ENCODE measurements around the gene ABRACL. TPM values are rescaled to one million over a fixed set of nuclear protein-coding genes. Genes with fewer than 3 reads are reported as not detected.
A peak's percentile ranks its signal among the peaks of the same experiment; 100 is the strongest.

The ABRACL gene
- polyA plus RNA-seq, 1 donor (not counting 4 experiments of a cell fraction or from before 2014, with no cell fraction given) = 120 TPM

GRCh38 chr6:138979813-138980668 is 48.5 kb upstream of the ABRACL start:
- Histone ChIP-seq H3K9me3 (ENCODE audit: control insufficient read depth, low read depth, low read length) (no peaks in the 10 kb centered on the region), H3K9me1 (ENCODE audit: control insufficient read depth, extremely low read depth, insufficient read depth, low read length) (peaks cover 6% of the 10 kb centered on the region), H3K9ac (ENCODE audit: control insufficient read depth, extremely low read depth, insufficient read depth, low read length) (no peak overlapping the region), H3K4me1 (ENCODE audit: control insufficient read depth, extremely low read depth, insufficient read depth, low read length) (peaks cover 26% of the 10 kb centered on the region), H4K20me1 (ENCODE audit: control insufficient read depth, extremely low read depth, insufficient read depth, low read length) (peaks cover 2% of the 10 kb centered on the region), H3K79me2 (ENCODE audit: control insufficient read depth, insufficient read depth, low read length) (peaks cover 99% of the 10 kb centered on the region), H3K27ac (ENCODE audit: control insufficient read depth, insufficient read depth, low read length) (no peak overlapping the region), H3K27me3 (ENCODE audit: control insufficient read depth, extremely low read depth, insufficient read depth, low read length) (no peaks in the 10 kb centered on the region), H3K4me2 (ENCODE audit: control insufficient read depth, extremely low read depth, insufficient read depth, low read depth, low read length) (no peak overlapping the region), H3K4me3 (ENCODE audit: control insufficient read depth in 2 of 3, extremely low read depth in 1 of 3, insufficient read depth in 2 of 3, low read depth in 1 of 3, low read length in 3 of 3) (no peak overlapping the region), H3K36me3 (ENCODE audit: control insufficient read depth in 2 of 2, extremely low read depth in 1 of 2, insufficient read depth in 2 of 2, low read length in 2 of 2) (no peaks in the 10 kb centered on the region), H2AFZ (ENCODE audit: control insufficient read depth, low read length) (no peak overlapping the region)
- TF ChIP-seq, protein P1, sequence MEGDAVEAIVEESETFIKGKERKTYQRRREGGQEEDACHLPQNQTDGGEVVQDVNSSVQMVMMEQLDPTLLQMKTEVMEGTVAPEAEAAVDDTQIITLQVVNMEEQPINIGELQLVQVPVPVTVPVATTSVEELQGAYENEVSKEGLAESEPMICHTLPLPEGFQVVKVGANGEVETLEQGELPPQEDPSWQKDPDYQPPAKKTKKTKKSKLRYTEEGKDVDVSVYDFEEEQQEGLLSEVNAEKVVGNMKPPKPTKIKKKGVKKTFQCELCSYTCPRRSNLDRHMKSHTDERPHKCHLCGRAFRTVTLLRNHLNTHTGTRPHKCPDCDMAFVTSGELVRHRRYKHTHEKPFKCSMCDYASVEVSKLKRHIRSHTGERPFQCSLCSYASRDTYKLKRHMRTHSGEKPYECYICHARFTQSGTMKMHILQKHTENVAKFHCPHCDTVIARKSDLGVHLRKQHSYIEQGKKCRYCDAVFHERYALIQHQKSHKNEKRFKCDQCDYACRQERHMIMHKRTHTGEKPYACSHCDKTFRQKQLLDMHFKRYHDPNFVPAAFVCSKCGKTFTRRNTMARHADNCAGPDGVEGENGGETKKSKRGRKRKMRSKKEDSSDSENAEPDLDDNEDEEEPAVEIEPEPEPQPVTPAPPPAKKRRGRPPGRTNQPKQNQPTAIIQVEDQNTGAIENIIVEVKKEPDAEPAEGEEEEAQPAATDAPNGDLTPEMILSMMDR (optimal IDR thresholded peaks at IDR 0.05 in 1 of 3, IDR thresholded peaks at IDR 0.05 in 1 of 3, conservative IDR thresholded peaks at IDR 0.05 in 1 of 3; ENCODE audit: extremely low read depth in 1 of 3, insufficient read depth in 2 of 3, low read length in 3 of 3) = no peak
- TF ChIP-seq EZH2 (IDR thresholded peaks at IDR 0.05; ENCODE audit: low read length) = no peak
- no peak for DNase-seq (ENCODE audit: low read depth, low spot score)
- dilution Hi-C loops (cut with MboI; ENCODE audit: extremely low pct_ligation_motif_present, low sequenced_read_pairs) = no loop called here
- FAIRE-seq = no peak

GRCh38 chr6:138981416-138981815 is 47.1 kb upstream of the ABRACL start:
- no peak for TF ChIP-seq EZH2 (IDR thresholded peaks at IDR 0.05; ENCODE audit: low read length)
- TF ChIP-seq, protein P1 (optimal IDR thresholded peaks at IDR 0.05 in 1 of 3, IDR thresholded peaks at IDR 0.05 in 1 of 3, conservative IDR thresholded peaks at IDR 0.05 in 1 of 3; ENCODE audit: extremely low read depth in 1 of 3, insufficient read depth in 2 of 3, low read length in 3 of 3) = no peak
- no peaks in the 10 kb centered on the region for H3K27me3 ChIP-seq (ENCODE audit: control insufficient read depth, extremely low read depth, insufficient read depth, low read length)
- no peak overlapping the region for H3K27ac ChIP-seq (ENCODE audit: control insufficient read depth, insufficient read depth, low read length)
- FAIRE-seq = no peak
- no peak overlapping the region for H3K4me3 ChIP-seq (ENCODE audit: control insufficient read depth in 2 of 3, extremely low read depth in 1 of 3, insufficient read depth in 2 of 3, low read depth in 1 of 3, low read length in 3 of 3)
- H3K4me1 ChIP-seq (ENCODE audit: control insufficient read depth, extremely low read depth, insufficient read depth, low read length) = peaks cover 32% of the 10 kb centered on the region
- H3K9ac ChIP-seq (ENCODE audit: control insufficient read depth, extremely low read depth, insufficient read depth, low read length) = no peak overlapping the region
- H4K20me1 ChIP-seq (ENCODE audit: control insufficient read depth, extremely low read depth, insufficient read depth, low read length) = peaks cover 2% of the 10 kb centered on the region
- dilution Hi-C loops (cut with MboI; ENCODE audit: extremely low pct_ligation_motif_present, low sequenced_read_pairs) = no loop called here
- no peaks in the 10 kb centered on the region for H3K9me3 ChIP-seq (ENCODE audit: control insufficient read depth, low read depth, low read length)
- no peak overlapping the region for H2AFZ ChIP-seq (ENCODE audit: control insufficient read depth, low read length)
- peak overlapping the region; percentile 29 for H3K4me2 ChIP-seq (ENCODE audit: control insufficient read depth, extremely low read depth, insufficient read depth, low read depth, low read length)
- no peak for DNase-seq (ENCODE audit: low read depth, low spot score)
- H3K36me3 ChIP-seq (ENCODE audit: control insufficient read depth in 2 of 2, extremely low read depth in 1 of 2, insufficient read depth in 2 of 2, low read length in 2 of 2) = no peaks in the 10 kb centered on the region
- peaks cover 6% of the 10 kb centered on the region for H3K9me1 ChIP-seq (ENCODE audit: control insufficient read depth, extremely low read depth, insufficient read depth, low read length)
- peaks cover 99% of the 10 kb centered on the region for H3K79me2 ChIP-seq (ENCODE audit: control insufficient read depth, insufficient read depth, low read length)

Measured in keratinocyte (primary cell).